Right lobe of liver (tissue), 4 donors: ENCODE data around the gene MZT2B.
"Not testable (repeated sequence)": the region's sequence is repeated elsewhere in the genome, so short reads cannot be mapped to it uniquely, and the experiment has no call there.

Experiments used
- POLR2A ChIP-seq: fragments of 450-650 bp; IDR thresholded peaks from one replicate; pipeline ENCODE4 v1.6.1; 2017; ENCODE audit warnings: antibody characterized with exemption, mild to moderate bottlenecking
- TF ChIP-seq, protein P1 (sequence below), 4 donors: fragments of 200-600 bp in 3 of 4; fragments of 450-650 bp in 1 of 4; IDR thresholded peaks; one replicate each; pipeline versions ENCODE4 v1.5.1 to v1.8.0; 2016 to 2022; ENCODE audit warnings: antibody characterized with exemption in 4 of 4, mild to moderate bottlenecking in 2 of 4
- donor health status: DM: no; HTN: no; CAD: no.
- donor health status: DM: no; HTN: no; CAD: no.
- donor health status: DM: no; HTN: yes; CAD: no.

- TF ChIP-seq, protein P1, sequence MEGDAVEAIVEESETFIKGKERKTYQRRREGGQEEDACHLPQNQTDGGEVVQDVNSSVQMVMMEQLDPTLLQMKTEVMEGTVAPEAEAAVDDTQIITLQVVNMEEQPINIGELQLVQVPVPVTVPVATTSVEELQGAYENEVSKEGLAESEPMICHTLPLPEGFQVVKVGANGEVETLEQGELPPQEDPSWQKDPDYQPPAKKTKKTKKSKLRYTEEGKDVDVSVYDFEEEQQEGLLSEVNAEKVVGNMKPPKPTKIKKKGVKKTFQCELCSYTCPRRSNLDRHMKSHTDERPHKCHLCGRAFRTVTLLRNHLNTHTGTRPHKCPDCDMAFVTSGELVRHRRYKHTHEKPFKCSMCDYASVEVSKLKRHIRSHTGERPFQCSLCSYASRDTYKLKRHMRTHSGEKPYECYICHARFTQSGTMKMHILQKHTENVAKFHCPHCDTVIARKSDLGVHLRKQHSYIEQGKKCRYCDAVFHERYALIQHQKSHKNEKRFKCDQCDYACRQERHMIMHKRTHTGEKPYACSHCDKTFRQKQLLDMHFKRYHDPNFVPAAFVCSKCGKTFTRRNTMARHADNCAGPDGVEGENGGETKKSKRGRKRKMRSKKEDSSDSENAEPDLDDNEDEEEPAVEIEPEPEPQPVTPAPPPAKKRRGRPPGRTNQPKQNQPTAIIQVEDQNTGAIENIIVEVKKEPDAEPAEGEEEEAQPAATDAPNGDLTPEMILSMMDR (IDR thresholded peaks at IDR 0.05) = not testable (repeated sequence)
- not testable (repeated sequence) for TF ChIP-seq POLR2A
Observed at GRCh38 chr2:130191319-130191718, 9.3 kb downstream of the MZT2B start.
